Smooth muscle cell (in vitro differentiated cells): Measurements from ENCODE around the gene CCNO. TPM values are rescaled to one million over a fixed set of nuclear protein-coding genes. Genes with fewer than 3 reads are reported as not detected.
A peak's percentile ranks its signal among the peaks of the same experiment; 100 is the strongest.

ENCODE experiments used
- DNase-seq: peaks from one replicate; lab custom pipeline; 2025; ENCODE audit not compliant: unreplicated experiment; lab: John Stamatoyannopoulos, UW
- H2AFZ ChIP-seq: fragments of 200-600 bp; sonication (generic); 2 replicates; pipeline ENCODE4 v1.6.0; 2016; ENCODE audit warnings: antibody characterized with exemption, low read depth, mild to moderate bottlenecking
- H3F3A ChIP-seq: fragments of 200-600 bp; sonication (generic); 2 replicates; pipeline ENCODE4 v1.6.0; 2017; ENCODE audit warnings: antibody characterized with exemption, low read depth
- H3K27ac ChIP-seq: fragments of 200-600 bp; sonication (generic); 2 replicates; pipeline ENCODE4 v1.5.1; 2016; ENCODE audit warnings: low read depth, mild to moderate bottlenecking
- H3K27me3 ChIP-seq: fragments of 200-600 bp; sonication (generic); 2 replicates; pipeline ENCODE4 v1.6.1; 2016; ENCODE audit warnings: low read depth, mild to moderate bottlenecking
- H3K36me3 ChIP-seq: fragments of 200-600 bp; sonication (generic); 2 replicates; pipeline ENCODE4 v1.5.1; 2016; ENCODE audit warnings: low read depth
- H3K4me1 ChIP-seq: fragments of 200-600 bp; sonication (generic); 2 replicates; pipeline ENCODE4 v1.5.1; 2016; ENCODE audit warnings: low read depth
- H3K4me2 ChIP-seq: fragments of 200-600 bp; sonication (generic); 2 replicates; pipeline ENCODE4 v1.6.0; 2016; ENCODE audit warnings: mild to moderate bottlenecking
- H3K4me3 ChIP-seq: fragments of 200-600 bp; sonication (generic); 2 replicates; pipeline ENCODE4 v1.5.1; 2016; ENCODE audit warnings: mild to moderate bottlenecking
- H3K79me2 ChIP-seq: fragments of 200-600 bp; sonication (generic); 2 replicates; pipeline ENCODE4 v1.6.0; 2016; ENCODE audit warnings: low read depth, mild to moderate bottlenecking
- H3K9ac ChIP-seq: fragments of 200-600 bp; sonication (generic); 2 replicates; pipeline ENCODE4 v1.6.0; 2016; ENCODE audit warnings: low read depth
- H3K9me3 ChIP-seq: fragments of 200-600 bp; sonication (generic); replicated peaks from 2 replicates; pipeline ENCODE4 v1.5.1; 2016; ENCODE audit warnings: low read depth
- H4K20me1 ChIP-seq: fragments of 200-600 bp; sonication (generic); 2 replicates; pipeline ENCODE4 v1.6.0; 2016; ENCODE audit warnings: low read depth
- CTCF ChIP-seq: fragments of 200-600 bp; sonication (generic); IDR thresholded peaks from 2 replicates; pipeline ENCODE4 v1.5.1; 2017; ENCODE audit warnings: borderline replicate concordance, mild to moderate bottlenecking, antibody characterized with exemption; ENCODE audit not compliant: insufficient read depth, poor library complexity, severe bottlenecking
- WGBS: methylation state at CpG from one replicate; pipeline ENCODE4 v1.1.7; 2016; ENCODE audit warnings: low lambda C conversion rate; 5-methylcytosine and 5-hydroxymethylcytosine counted together
- polyA plus RNA-seq: library from polyadenylated mRNA; unstranded; fragments of >200 nt; fragmentation: Nextera tagmentation; extraction: Ambion mirVana; gene quantifications from 2 replicates; pipeline ENCODE4 v1.2.1, GENCODE V29; 2016
- total RNA-seq: library from RNA; depleted of rRNA; stranded (reverse); fragments of >200 nt; gene quantifications from 2 replicates; pipeline ENCODE4 v1.2.3, GENCODE V29; 2014

Gene CCNO
- total and polyA plus RNA-seq, 2 experiments from 2014 or later, result 1.7 TPM; not detected in 1

- Histone ChIP-seq H2AFZ (no peak overlapping the region), H3K4me1 (no peaks in the 10 kb centered on the region), H3K36me3 (no peaks in the 10 kb centered on the region), H3K9ac (no peak overlapping the region), H3F3A (no peaks in the 10 kb centered on the region), H4K20me1 (no peaks in the 10 kb centered on the region), H3K4me2 (no peak overlapping the region), H3K27ac (no peak overlapping the region), H3K27me3 (peaks cover 73% of the 10 kb centered on the region), H3K4me3 (no peak overlapping the region), H3K79me2 (no peaks in the 10 kb centered on the region), H3K9me3 (no peaks in the 10 kb centered on the region)
- DNase-seq, result no peak
- WGBS, result 76% methylated on average over 6 of the region's 6 CpGs
- no peak for TF ChIP-seq CTCF
Observed at GRCh38 chr5:55188656-55189540, 44.5 kb downstream of the CCNO start.

DNA sequence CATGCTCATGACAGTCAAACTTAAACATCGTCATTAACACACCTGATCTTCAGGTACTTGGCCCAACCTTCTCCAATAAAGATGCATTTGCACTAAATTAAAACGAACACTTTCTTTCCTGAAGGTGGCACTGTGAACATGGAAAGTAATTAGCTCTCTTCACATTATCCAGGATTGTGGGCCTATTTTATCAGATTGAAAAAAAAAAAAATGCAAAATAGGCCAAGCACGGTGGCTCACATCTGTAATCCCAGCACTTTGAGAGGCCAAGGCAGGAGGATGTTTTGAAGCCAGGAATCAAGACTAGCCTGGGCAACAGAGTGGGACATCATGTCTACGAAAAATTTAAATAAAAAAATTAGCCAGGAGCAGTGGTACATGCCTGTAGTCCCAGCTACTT, 46.0 kb downstream of the CCNO start:
- Histone ChIP-seq H3K27me3 (peaks cover 72% of the 10 kb centered on the region), H3K79me2 (no peaks in the 10 kb centered on the region), H3K4me3 (no peak overlapping the region), H3K27ac (no peak overlapping the region), H3K4me2 (no peak overlapping the region), H3F3A (no peaks in the 10 kb centered on the region), H4K20me1 (no peaks in the 10 kb centered on the region), H3K9ac (no peak overlapping the region), H2AFZ (no peak overlapping the region), H3K9me3 (no peaks in the 10 kb centered on the region), H3K36me3 (no peaks in the 10 kb centered on the region), H3K4me1 (no peaks in the 10 kb centered on the region)
- no peak for DNase-seq
- peak; percentile 24 for TF ChIP-seq CTCF
- 54% methylated on average over 4 of the region's 4 CpGs for WGBS

Other genes starting within 250 kb of the CCNO start
- 0.27 TPM in 1 of 2 replicates, not detected in the other for gene ESM1, start 248.0 kb downstream of the CCNO start, total RNA-seq
- gene ESM1, start 248.0 kb downstream of the CCNO start, polyA plus RNA-seq, result not detected in 2 replicates
- gene GZMK, start 209.4 kb downstream of the CCNO start, total RNA-seq, result not detected in 2 replicates
- gene GZMK, start 209.4 kb downstream of the CCNO start, polyA plus RNA-seq, result not detected in 2 replicates
- not detected in 2 replicates for gene GZMA, start 131.0 kb downstream of the CCNO start, total RNA-seq
- 0.42 TPM in 1 of 2 replicates, not detected in the other for gene GZMA, start 131.0 kb downstream of the CCNO start, polyA plus RNA-seq
- 306 and 314 TPM in 2 replicates for gene GPX8, start 73.4 kb downstream of the CCNO start, total RNA-seq
- gene GPX8, start 73.4 kb downstream of the CCNO start, polyA plus RNA-seq, result 183 and 230 TPM in 2 replicates
- gene CDC20B, start 60.4 kb downstream of the CCNO start, total RNA-seq, result not detected in 2 replicates
- gene CDC20B, start 60.4 kb downstream of the CCNO start, polyA plus RNA-seq, result 0.11 TPM in 1 of 2 replicates, not detected in the other
- gene MCIDAS, start 6.3 kb downstream of the CCNO start, total RNA-seq, result 0.13 TPM in 1 of 2 replicates, not detected in the other
- not detected in 2 replicates for gene MCIDAS, start 6.3 kb downstream of the CCNO start, polyA plus RNA-seq
- gene DHX29, start 74.1 kb upstream of the CCNO start, total RNA-seq, result 27.1 and 35.9 TPM in 2 replicates
- 40.7 and 44.7 TPM in 2 replicates for gene DHX29, start 74.1 kb upstream of the CCNO start, polyA plus RNA-seq
- gene MTREX, start 74.4 kb upstream of the CCNO start, total RNA-seq, result 85.8 and 93.9 TPM in 2 replicates
- gene MTREX, start 74.4 kb upstream of the CCNO start, polyA plus RNA-seq, result 20.7 and 22.4 TPM in 2 replicates